Epithelial cell of esophagus (primary cell): ENCODE measurements around the gene IL4I1.
A peak's percentile ranks its signal among the peaks of the same experiment; 100 is the strongest.

Source experiments
- DNase-seq: peaks from one replicate; pipeline ENCODE4 v3.0.0; 2010; ENCODE audit warnings: low read depth
- H3K4me3 ChIP-seq: 2 replicates; pipeline ENCODE4 v1.5.1; 2011; ENCODE audit warnings: mild to moderate bottlenecking, low read length, control low read depth
- TF ChIP-seq, protein P1 (sequence below): IDR thresholded peaks from 2 replicates; pipeline ENCODE4 v1.5.1; 2011; ENCODE audit warnings: low read depth, mild to moderate bottlenecking, low read length, control low read depth, inconsistent platforms; ENCODE audit not compliant: insufficient read depth; ENCODE audit errors: missing control alignments

IL4I1 gene

DNA sequence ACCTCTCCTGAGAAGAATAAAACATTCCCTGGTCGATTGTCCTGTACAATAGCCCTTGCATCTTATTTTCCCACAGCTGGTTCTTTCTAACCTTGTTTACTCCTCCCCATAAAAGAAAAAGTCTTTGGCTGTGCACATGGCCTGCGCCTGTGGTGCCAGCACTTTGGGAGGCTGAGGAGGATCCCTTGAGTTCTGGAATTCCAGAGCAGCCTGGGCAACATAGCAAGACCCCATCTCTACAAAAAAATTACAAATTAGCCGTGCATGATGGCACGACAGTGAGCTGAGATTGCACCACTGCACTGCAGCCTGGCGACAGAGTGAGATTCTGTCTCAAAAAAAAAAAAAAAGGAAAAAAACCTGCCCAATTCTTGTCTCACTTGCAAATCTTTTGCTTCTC is 39.9 kb upstream of the IL4I1 start:
- TF ChIP-seq, protein P1, sequence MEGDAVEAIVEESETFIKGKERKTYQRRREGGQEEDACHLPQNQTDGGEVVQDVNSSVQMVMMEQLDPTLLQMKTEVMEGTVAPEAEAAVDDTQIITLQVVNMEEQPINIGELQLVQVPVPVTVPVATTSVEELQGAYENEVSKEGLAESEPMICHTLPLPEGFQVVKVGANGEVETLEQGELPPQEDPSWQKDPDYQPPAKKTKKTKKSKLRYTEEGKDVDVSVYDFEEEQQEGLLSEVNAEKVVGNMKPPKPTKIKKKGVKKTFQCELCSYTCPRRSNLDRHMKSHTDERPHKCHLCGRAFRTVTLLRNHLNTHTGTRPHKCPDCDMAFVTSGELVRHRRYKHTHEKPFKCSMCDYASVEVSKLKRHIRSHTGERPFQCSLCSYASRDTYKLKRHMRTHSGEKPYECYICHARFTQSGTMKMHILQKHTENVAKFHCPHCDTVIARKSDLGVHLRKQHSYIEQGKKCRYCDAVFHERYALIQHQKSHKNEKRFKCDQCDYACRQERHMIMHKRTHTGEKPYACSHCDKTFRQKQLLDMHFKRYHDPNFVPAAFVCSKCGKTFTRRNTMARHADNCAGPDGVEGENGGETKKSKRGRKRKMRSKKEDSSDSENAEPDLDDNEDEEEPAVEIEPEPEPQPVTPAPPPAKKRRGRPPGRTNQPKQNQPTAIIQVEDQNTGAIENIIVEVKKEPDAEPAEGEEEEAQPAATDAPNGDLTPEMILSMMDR: no peak
- no peak for DNase-seq
- no peak overlapping the region for H3K4me3 ChIP-seq

DNA sequence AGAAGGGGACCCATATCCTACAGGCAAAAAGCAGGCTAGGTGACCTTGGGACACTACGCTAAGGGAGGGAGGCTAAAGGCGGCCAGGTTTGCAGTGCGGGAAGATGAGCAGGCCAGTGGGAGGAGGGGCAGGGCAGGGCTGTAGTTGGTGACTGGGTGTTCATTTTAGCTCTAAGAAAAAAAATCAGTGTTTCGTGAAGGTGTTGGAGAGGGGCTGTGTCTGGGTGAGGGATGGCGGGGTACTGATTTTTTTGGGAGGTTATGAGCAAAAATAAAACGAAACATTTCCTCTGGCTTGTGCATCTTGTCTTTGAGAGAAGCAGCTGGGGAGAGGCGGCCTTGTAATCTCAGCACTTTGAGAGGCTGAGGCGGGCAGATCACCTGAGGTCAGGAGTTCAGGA is 37.0 kb upstream of the IL4I1 start:
- DNase-seq: no peak
- TF ChIP-seq, protein P1: no peak
- no peak overlapping the region for H3K4me3 ChIP-seq

DNA sequence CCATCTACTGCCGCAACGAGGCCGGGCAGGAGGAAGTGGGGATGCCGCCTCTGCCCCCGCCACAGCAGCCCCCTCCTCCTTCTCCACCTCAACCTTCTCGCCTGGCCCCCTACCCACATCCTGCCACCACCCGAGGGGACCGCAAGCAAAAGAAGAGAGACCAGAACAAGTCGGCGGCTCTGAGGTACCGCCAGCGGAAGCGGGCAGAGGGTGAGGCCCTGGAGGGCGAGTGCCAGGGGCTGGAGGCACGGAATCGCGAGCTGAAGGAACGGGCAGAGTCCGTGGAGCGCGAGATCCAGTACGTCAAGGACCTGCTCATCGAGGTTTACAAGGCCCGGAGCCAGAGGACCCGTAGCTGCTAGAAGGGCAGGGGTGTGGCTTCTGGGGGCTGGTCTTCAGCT is 36.0 kb upstream of the IL4I1 start:
- H3K4me3 ChIP-seq: no peak overlapping the region
- TF ChIP-seq, protein P1: no peak
- no peak for DNase-seq

DNA sequence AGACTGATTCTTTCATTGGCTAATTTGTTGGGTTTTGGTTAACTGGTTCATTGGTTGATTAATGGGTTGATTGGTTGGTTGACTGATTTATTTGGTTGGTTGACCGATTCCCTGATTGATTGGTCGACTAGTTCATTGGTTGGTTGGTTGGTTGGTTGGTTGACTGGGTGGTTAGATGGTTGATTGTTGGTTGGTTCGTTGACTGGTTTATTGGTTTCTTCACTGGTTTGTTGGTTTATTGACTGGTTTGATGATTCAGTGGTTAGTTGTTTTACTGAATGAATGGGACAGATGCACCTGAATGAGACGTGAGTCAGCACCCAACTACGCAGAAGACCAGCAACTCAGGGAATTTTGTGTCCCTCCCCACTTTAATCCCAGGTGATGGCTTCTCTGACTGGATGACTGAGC is 35.4 kb upstream of the IL4I1 start:
- peak; percentile 93 for DNase-seq
- no peak overlapping the region for H3K4me3 ChIP-seq
- TF ChIP-seq, protein P1: no peak

DNA sequence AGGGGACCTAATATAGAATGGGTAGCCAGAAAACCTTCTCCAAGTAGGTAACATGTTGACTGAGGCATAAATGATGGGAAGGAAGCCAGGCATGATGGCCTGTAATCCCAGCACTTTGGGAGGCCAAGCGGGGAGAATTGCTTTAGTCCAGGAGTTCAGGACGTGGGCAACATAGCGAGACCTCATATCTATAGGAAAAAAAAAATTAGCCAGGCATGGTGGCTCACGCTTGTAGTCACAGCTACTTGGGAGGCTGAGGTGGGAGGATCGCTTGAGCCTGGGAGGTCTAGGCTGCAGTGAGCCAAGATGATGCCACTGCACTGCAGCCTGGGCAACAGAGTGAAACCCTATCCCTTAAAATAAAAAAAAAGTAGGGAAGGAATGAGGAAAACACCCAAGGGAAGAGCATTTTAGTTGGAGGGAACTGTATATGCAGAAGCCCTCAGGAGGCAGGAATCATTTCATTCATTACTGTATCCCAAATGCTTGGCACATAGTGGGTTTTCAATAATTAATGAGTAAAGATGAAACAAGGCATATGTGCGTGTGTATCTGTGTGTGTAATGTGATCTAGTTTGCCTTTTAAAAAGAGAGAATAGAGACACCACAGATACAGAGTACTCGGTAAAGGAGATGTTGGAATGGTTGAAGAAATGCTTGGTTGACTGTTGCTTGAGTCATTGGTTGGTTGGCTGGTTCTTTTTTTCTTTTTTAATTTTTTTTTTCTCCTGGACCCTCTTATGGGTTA is 34.8 kb upstream of the IL4I1 start:
- no peak overlapping the region for H3K4me3 ChIP-seq
- TF ChIP-seq, protein P1: no peak
- DNase-seq: no peak

DNA sequence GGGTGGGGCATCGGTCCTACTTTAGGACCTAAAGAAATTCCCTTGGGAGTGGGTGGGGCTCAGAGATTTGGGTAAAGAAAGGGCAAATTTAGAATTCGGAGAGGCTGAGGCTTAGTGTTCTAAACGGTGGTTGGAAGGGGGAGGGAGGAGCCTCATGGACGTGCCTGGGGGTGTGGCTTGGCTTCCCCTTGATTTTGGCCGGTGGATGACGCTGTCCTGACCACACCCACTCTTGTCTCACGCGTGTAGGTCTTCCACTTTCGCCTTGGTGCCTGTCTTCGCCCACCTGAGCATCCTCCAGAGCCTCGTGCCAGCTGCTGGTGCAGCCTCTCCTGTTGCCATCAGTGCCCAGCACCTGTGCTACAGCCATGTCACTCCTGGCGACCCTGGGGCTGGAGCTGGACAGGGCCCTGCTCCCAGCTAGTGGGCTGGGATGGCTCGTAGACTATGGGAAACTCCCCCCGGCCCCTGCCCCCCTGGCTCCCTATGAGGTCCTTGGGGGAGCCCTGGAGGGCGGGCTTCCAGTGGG is 33.9 kb upstream of the IL4I1 start:
- TF ChIP-seq, protein P1: no peak
- H3K4me3 ChIP-seq: no peak overlapping the region
- no peak for DNase-seq
